Osteocyte (in vitro differentiated cells): ENCODE measurements around the gene DNM3. TPM values are rescaled to one million over a fixed set of nuclear protein-coding genes. Genes with fewer than 3 reads are reported as not detected.

Experiments used
- DNase-seq: peaks from one replicate; pipeline ENCODE4 v3.0.0; 2021; ENCODE audit warnings: mixed read lengths; ENCODE audit not compliant: unreplicated experiment; ENCODE audit errors: extremely low spot score
- H3K27ac Mint-ChIP-seq: one replicate; pipeline ENCODE4 v1.8.0; 2021; ENCODE audit warnings: mild to moderate bottlenecking, mixed read lengths; ENCODE audit not compliant: unreplicated experiment
- H3K27me3 Mint-ChIP-seq: one replicate; pipeline ENCODE4 v1.8.0; 2021; ENCODE audit warnings: mixed read lengths; ENCODE audit not compliant: unreplicated experiment
- H3K36me3 Mint-ChIP-seq: one replicate; pipeline ENCODE4 v1.8.0; 2021; ENCODE audit warnings: mixed read lengths; ENCODE audit not compliant: unreplicated experiment
- H3K4me1 Mint-ChIP-seq: one replicate; pipeline ENCODE4 v1.8.0; 2021; ENCODE audit warnings: mixed read lengths; ENCODE audit not compliant: unreplicated experiment
- H3K4me3 Mint-ChIP-seq: one replicate; pipeline ENCODE4 v1.8.0; 2021; ENCODE audit warnings: mild to moderate bottlenecking, moderate library complexity, mixed read lengths; ENCODE audit not compliant: unreplicated experiment
- H3K9me3 Mint-ChIP-seq: one replicate; pipeline ENCODE4 v1.8.0; 2021; ENCODE audit warnings: mixed read lengths; ENCODE audit not compliant: unreplicated experiment
- CTCF ChIP-seq: fragments of 200-600 bp; sonication (generic); IDR thresholded peaks from 2 replicates; pipeline ENCODE4 v1.5.0; 2021; ENCODE audit warnings: antibody characterized with exemption, mild to moderate bottlenecking, moderate library complexity
- total RNA-seq: library from RNA; stranded (reverse); gene quantifications from 2 replicates; pipeline ENCODE4 v1.2.1, GENCODE V29; 2021

Gene DNM3
- total RNA-seq, 1 donor from 2014 or later, result 3.7 TPM

- no peaks in the 10 kb centered on the region for H3K27me3 Mint-ChIP-seq
- H3K4me3 Mint-ChIP-seq, result no peak overlapping the region
- TF ChIP-seq CTCF, result peak; percentile 24
- DNase-seq, result no peak
- peak overlapping the region; percentile 86 for H3K27ac Mint-ChIP-seq
- H3K36me3 Mint-ChIP-seq, result peaks cover 2% of the 10 kb centered on the region
- peaks cover 43% of the 10 kb centered on the region for H3K4me1 Mint-ChIP-seq
- peaks cover 10% of the 10 kb centered on the region for H3K9me3 Mint-ChIP-seq
Measured at GRCh38 chr1:172286629-172287076, 445.4 kb downstream of the DNM3 start.

GRCh38 chr1:172287208-172287607, 445.9 kb downstream of the DNM3 start:
- TF ChIP-seq CTCF, result no peak
- Mint-ChIP-seq H3K36me3 (no peaks in the 10 kb centered on the region), H3K27me3 (no peaks in the 10 kb centered on the region), H3K4me1 (peaks cover 42% of the 10 kb centered on the region), H3K4me3 (no peak overlapping the region), H3K27ac (peak overlapping the region; percentile 86), H3K9me3 (peaks cover 8% of the 10 kb centered on the region)
- DNase-seq, result no peak

DNA sequence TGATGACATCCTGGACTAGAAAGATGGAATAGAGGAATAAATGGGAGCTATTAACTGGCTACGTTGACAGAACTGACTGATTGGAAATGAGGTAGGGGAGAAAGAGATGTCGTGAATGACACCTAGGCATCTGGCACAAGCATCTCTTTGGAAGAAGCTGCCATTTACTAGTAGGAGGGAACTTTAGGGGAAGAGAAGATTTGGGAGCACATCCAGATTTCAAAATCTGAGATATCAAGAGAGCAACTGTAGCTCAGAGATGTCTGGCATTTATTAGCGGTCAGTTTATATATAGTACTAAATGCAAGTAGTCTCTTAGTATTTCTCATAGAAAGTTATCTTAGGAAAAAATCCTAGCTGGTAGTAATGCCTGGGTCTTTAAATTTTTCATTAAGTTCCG, 447.3 kb downstream of the DNM3 start:
- peaks cover 50% of the 10 kb centered on the region for H3K4me1 Mint-ChIP-seq
- H3K27me3 Mint-ChIP-seq, result no peaks in the 10 kb centered on the region
- H3K9me3 Mint-ChIP-seq, result peaks cover 6% of the 10 kb centered on the region
- H3K27ac Mint-ChIP-seq, result peak overlapping the region; percentile 55
- no peak for DNase-seq
- no peak for TF ChIP-seq CTCF
- H3K4me3 Mint-ChIP-seq, result no peak overlapping the region
- no peaks in the 10 kb centered on the region for H3K36me3 Mint-ChIP-seq

DNA sequence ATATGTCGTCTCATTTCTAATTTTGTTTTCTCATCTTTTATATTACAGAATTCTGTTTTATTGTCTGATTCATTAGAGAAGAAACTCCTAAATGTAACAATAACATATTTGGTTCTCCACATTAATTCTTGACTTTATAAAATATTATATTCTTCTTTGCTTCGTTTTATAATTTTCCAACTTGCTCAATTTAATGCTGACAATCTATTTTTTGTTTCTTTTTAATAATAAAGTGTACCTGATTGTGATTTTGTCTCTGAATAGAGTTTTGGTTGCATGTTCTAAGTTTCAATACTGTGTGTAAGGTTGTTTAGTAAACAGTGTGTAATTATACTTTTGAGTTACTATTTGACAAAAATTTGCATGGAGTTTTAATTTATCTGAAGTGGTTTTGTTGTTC, 448.1 kb downstream of the DNM3 start:
- no peak overlapping the region for H3K27ac Mint-ChIP-seq
- H3K4me3 Mint-ChIP-seq, result no peak overlapping the region
- DNase-seq, result no peak
- H3K27me3 Mint-ChIP-seq, result no peaks in the 10 kb centered on the region
- peaks cover 6% of the 10 kb centered on the region for H3K9me3 Mint-ChIP-seq
- TF ChIP-seq CTCF, result no peak
- no peaks in the 10 kb centered on the region for H3K36me3 Mint-ChIP-seq
- peaks cover 50% of the 10 kb centered on the region for H3K4me1 Mint-ChIP-seq

- peaks cover 6% of the 10 kb centered on the region for H3K9me3 Mint-ChIP-seq
- TF ChIP-seq CTCF, result no peak
- H3K27ac Mint-ChIP-seq, result peak overlapping the region; percentile 15
- no peaks in the 10 kb centered on the region for H3K36me3 Mint-ChIP-seq
- no peak overlapping the region for H3K4me3 Mint-ChIP-seq
- DNase-seq, result no peak
- H3K27me3 Mint-ChIP-seq, result no peaks in the 10 kb centered on the region
- peaks cover 39% of the 10 kb centered on the region for H3K4me1 Mint-ChIP-seq
Measured at GRCh38 chr1:172292840-172293239, 451.5 kb downstream of the DNM3 start.
